HS-27A (cell line): ENCODE results near the gene TGFB2.

ENCODE experiments used
- DNase-seq: peaks from one replicate; pipeline ENCODE4 v3.0.0-alpha.2; 2012; ENCODE audit warnings: low read depth, missing footprints

The TGFB2 gene

DNA sequence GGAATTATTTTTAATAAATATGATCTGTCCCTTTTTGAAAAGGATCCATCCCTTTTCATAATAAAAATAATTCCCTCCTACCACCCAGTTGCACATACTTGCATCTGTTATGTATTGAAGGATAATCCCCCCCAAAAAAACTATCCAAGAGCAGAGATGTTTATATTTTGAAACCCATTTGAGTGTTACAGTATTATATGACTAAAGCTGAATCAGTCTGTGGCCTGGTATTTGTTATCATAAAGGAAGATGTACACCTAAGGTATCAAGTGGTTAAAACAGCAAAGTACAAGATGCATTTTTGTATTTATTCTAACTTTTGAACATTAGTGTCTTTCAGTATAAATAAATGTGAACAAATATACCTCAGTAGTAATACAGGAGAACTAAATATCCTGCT is 12.7 kb upstream of the TGFB2 start:
- no peak for DNase-seq

DNA sequence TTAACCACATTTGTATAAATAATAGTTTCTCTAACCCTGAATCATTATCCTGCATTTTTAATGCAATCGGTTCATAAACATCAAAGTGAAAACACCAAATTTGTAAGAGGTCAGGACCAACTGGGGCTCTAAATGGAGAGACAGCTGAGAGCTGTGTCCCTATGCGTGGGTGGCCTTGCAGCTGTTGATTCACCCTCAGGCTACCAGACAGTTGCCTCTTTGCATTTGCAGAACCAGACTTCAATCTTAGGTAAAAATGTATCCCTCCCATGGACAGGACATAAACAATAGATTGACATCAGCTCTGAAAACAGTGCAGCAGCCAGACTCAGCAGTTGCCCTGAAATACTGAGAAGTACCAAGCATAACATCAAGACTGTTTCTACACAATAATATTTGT is 8.8 kb upstream of the TGFB2 start:
- DNase-seq = no peak

GRCh38 chr1:218339267-218339831 is 5.8 kb upstream of the TGFB2 start:
- peak; percentile 17 for DNase-seq

DNA sequence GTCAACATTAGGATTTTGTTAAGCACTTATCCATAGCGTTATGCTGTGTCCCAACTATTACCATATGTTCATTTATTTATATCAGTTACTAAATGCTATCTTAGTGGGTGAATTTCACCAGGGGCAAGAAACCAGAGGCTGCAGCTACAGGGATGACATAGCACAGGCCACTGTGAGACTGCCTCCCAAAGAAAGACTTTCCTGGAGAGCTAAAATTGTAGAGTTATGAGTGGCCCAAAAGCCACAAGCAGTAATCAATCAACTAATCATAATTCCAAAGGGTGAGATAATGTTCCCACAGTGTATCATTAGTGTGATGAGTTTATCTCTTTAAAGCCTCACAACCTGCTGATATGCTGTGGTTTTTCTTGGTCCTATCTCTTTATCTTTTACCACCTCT is 3.8 kb upstream of the TGFB2 start:
- no peak for DNase-seq

DNA sequence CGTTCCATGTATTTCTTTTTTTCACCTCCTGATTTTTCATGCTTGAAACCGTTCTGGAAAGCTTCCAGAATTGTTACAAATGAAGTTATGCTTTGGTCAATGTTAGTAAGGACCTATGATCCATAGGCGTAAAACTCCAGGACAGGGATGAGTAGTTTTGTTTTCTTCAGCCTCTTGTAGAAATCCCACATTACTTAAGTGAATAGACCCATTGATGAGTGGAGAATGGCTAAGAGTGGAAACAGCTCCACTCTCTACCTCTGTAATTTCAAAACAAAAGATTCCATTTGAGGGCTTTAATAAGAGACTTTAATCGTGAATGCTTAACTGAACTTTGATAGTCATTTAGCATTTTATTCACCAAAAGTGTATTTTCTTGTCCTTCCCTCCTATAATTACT is 3.0 kb upstream of the TGFB2 start:
- DNase-seq = no peak

DNA sequence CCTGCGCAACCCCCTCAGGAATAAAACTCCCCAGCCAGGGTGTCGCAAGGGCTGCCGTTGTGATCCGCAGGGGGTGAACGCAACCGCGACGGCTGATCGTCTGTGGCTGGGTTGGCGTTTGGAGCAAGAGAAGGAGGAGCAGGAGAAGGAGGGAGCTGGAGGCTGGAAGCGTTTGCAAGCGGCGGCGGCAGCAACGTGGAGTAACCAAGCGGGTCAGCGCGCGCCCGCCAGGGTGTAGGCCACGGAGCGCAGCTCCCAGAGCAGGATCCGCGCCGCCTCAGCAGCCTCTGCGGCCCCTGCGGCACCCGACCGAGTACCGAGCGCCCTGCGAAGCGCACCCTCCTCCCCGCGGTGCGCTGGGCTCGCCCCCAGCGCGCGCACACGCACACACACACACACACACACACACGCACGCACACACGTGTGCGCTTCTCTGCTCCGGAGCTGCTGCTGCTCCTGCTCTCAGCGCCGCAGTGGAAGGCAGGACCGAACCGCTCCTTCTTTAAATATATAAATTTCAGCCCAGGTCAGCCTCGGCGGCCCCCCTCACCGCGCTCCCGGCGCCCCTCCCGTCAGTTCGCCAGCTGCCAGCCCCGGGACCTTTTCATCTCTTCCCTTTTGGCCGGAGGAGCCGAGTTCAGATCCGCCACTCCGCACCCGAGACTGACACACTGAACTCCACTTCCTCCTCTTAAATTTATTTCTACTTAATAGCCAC is 696 bp downstream of the TGFB2 start:
- DNase-seq = no peak

- DNase-seq = no peak
These were observed 1.5 kb downstream of the TGFB2 start for GRCh38 chr1:218346391-218347204.

GRCh38 chr1:218347336-218347722 is 2.2 kb downstream of the TGFB2 start:
- DNase-seq = no peak

DNA sequence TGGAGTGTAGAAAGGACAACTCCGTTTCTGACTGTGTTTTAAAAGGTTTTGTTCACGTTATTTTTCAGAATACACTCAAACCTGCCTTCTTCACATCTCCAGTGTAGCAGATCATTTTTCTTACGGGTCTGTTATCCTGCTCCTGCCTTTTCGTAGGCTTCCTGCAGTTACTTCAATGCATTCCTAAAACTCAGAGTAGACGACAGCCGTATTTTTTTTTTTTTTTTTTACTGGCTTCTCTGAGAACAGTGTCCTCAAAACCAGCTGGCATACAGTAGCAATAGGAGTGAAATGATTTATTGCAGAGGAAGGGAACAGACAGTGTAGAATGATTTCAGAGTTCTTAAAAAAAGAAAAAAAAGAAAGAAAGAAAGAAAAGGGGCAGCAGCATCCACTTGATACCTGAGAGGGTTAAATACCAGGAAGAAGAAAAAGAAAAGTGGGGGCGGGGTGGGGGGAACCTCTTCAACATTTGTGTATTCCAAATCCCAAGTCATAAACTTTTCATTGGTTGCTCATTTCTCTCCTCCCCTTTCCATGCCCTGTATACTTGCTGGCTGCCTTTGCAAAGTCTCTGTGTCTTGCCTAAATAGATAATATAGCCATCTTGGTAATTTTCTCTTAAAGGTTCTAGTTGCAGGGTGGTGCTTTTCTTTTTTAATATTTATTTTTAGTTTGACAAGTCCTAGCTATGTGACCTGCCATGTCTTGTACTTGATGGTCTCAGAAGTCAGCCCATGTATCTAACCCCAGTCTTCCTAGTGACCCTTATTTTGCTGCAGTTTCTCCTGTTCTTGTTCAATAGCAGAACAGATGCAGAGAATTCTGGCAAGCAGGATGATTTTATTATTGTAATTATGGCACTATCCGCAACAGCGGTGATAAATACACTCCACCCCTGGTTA is 2.8 kb downstream of the TGFB2 start:
- DNase-seq = no peak

- no peak for DNase-seq
These were observed 3.5 kb downstream of the TGFB2 start for GRCh38 chr1:218348628-218349071.

DNA sequence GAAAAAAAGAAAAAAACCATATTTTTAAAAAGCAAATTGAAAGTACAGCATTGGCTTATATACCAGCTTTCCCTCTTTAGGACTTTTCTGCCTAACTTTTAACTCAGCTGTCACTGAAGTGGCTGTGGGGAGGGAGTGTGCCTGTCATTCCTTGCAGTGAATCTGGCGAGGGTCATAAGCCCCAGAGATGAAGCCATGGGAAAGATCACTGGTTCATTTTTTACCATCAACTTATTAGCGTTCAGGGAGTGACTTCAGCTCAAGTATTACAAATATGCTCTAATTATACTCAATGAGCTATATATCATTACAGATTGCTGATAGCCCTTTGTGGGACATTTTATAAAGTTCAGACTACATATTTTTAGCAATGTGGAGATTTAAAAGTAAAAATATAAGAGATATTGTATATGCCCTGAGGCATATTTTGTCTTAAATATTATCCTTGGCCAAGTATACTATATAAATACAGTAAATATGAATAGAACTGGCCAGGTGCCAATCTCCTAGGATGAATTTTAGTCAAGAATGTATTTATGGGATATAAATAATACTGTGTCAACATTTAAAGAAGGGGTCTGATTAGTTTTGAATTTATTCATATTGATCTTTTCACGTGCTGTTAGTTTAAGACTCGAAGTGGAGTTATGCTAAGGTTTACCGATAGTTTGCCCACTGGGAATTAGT is 4.4 kb downstream of the TGFB2 start:
- no peak for DNase-seq

- no peak for DNase-seq
These were observed 4.9 kb downstream of the TGFB2 start for GRCh38 chr1:218350035-218350525.

DNA sequence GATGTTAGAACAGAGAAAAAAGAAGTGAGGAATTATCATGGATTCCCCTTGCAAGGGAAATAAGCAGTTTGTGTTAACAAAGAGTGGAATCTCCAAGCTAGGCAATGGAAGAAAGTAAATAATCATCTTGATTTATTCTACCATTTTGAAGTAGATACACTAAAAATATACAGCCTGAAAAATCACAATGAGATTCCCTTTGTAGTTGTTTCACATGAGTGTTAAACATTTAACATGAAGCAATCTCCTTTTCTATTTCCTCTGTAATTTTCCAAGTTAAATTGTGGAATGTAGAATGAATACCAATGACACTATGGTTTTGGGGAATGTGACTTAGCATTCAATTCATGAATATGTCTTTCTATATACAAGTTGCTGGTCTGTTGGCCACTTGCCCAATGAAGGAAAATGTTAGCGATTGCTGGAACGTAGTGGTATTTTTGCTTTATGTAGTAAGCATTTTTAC is 5.7 kb downstream of the TGFB2 start:
- DNase-seq = peak; percentile 91

DNA sequence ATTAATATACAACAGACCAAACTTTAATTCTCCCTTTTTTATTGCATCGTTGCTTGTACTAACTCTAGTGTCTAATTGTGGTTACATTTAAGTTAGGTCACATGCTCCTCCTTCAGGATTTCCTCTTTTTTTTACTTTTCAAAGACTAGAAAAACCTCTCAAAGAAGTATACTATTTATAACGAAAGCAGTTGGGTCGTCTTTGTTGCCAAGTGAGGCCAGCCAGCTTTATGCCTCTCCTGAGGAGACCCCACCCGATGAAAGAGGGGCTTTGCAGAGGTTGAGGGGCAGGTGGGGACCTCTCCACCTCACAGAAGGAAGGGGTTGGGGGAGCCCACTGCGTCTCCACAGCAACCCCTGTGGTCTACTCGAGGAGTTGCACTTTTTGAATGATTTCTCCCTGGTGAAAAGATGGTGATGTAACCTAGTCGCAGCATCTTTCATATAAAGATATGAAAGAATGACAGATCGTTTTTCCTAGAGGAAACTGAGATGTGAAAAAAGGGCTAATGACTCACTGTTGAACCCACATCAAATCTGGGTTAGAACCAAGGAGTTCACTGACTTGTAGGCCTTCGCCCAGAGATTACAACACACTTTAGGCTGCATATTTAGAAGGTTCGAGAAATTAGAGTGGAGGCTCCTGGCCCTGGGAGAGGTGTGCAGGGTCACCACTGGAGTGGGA is 6.4 kb downstream of the TGFB2 start:
- no peak for DNase-seq

DNA sequence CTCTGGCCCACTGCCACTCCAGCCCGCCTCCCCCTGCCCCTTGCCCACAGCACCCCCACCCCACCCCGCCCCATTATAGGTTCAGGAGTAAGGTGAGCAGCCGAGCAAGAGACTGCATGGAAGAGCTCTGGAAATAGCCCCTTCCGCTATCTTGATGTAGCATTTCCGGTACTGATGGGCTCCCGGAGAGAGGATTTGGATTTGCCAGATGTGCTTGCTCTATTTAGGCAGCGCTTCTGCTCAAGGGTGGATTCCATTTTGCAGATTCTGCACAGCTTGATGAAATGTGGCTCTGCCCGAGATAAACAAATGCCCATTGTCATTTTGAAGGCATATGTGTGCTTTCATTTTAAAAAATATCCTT is 6.9 kb downstream of the TGFB2 start:
- DNase-seq = no peak

GRCh38 chr1:218353656-218354055 is 8.5 kb downstream of the TGFB2 start:
- DNase-seq = no peak

DNA sequence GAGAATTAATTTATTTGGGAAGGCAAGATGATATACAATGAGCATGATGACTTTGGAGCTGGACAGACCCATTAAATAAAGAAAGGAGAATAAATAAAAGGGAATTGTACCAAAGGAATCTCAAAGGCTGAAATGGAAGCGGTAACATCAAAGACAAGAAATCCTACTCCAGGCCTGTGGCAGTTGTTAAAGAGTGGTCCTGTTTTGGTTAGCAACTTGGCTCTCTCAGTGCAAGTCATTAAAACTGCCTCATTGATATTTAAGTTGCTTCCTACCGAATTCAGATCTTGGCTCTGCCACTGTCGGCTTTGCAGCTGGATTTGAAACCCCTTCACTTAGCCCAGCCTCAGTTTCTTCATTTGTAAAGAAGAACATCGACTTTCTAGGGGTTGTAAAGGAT is 10.1 kb downstream of the TGFB2 start:
- DNase-seq = no peak

- DNase-seq = no peak
These were observed 12.2 kb downstream of the TGFB2 start for GRCh38 chr1:218357211-218357892.

GRCh38 chr1:218357893-218358232 is 12.7 kb downstream of the TGFB2 start:
- DNase-seq = no peak
